ENCODE results near the gene SH3RF3.

SH3RF3 gene

DNA sequence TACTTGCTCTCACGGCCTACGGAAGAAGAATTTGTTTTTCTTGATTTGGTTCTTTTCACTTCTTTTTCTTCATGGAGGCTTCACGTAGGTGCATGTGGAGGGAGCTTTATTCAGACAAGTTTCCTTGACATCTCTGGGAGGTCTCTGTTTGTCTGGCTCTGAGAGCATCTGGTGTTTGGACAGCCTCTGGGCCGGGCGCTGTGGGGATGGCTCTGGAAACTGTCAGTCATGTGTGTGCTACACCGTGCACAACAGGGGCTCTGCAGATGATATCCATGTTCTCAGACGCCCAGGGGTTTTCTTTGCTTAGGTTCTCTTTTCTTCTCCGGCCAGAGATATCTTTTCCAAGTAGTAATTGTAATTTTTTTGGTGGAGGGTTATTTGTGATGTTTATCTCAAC lies 130.7 kb downstream of the SH3RF3 start:
- intact Hi-C loops (cut with DNase I) = no loop called here
- DNase-seq = peak in 2 of 42 donors; percentile 23 to 25

GRCh38 chr2:109260116-109260855 lies 131.3 kb downstream of the SH3RF3 start:
- intact Hi-C loops (cut with DNase I) = no loop called here
- DNase-seq = peak in 3 of 42 donors; percentile 7 to 27 (median 21)

- peak in 4 of 42 donors; percentile 11 to 55 (median 36) for DNase-seq
- intact Hi-C loops (cut with DNase I) = no loop called here
Observed at GRCh38 chr2:109260886-109261700, 132.1 kb downstream of the SH3RF3 start.

DNA sequence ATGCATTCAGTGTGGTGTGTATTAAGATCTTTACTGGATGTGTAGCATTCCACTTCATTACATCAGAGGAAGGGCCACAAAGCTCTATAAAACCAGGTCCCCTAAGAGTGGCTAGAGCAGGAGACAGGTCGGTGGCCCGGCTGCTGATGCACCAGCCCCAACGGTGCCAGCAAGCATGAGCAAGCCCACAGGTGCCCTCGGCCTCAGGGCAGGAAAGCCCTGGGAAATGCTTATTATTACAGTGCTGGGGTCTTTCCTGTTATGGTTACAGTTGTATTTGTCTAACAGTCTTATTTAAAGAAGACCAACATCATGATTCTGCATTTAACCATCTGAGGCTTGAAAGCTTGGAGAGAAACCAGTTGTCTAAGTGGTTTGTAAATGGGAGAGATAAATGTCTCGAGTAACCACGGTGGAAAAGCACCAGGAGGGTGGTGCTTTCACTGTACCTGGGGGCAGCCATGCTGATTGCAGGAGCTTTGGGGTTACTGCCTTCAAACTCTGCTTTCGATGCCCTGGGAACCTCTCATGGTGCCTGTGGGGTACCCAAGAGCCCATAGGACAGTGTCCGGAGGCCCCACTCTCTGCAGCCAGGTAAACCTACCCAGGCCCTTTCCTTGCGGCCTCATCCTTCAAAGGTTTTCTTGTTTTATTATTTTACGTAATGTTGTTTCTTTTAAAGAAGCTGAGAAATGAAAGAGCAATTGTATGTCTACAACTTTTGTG lies 133.1 kb downstream of the SH3RF3 start:
- intact Hi-C loops (cut with DNase I) = no loop called here

DNA sequence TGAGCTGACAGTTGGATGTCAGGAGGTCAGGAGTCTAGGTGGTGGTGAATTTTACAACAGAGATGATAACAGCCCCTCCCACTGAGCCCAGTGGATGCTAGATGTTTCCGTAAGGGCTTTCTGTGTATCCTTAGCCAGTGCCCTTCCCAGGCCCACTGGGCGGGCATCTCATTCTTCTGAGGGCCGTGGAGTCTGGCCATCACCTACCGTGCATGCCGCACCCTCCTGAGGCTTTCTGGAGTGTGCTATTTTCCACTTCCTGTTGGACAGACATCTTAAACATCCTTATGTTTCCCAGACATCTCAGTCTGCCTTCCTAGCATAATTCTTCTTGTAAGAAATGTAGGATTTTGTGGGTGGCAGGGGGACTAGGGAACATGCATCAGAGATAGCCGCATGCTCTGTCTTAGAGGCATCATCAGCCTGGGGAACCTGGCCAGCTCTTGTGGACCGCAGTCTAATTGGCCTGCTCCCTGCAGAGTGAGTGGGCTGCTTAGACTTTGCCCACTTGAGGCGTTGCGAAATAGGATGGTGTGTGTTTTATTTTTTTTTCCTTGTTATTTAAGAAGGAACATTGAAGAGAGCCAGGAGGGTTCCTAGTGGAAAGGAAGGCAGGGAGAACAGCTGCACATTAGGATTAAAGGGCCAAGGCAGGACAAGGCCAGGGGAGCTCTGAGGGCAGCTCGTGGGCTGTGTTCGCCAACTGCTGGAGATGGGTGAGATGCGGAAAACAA lies 135.8 kb downstream of the SH3RF3 start:
- DNase-seq = peak in 1 of 42 donors; percentile 24
- intact Hi-C loops (cut with DNase I) = no loop called here

More for the DNA sequence above, 133.1 kb downstream of the SH3RF3 start:
- peak in 4 of 42 donors; percentile 5 to 30 (median 7) for DNase-seq

DNA sequence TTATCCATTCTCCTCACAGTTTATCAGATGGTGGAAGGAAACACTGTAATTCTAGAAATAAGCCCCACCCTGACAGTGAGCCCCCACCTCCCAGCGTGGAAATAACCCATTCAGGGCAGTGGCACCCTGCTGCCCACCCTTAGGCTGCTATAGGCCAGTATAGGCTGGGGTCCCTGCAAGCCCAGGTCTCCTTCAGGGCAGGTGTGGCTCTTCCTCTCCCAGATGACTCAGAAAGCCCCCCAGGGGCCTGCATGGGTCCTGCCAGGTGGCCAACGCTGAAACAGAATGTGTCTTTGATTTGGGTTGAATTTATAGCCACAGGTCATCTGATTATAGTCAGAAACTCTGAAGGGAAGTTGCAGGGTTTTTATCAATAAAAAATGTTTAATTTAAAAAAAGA lies 136.4 kb downstream of the SH3RF3 start:
- peak in 1 of 42 donors; percentile 2 for DNase-seq
- intact Hi-C loops (cut with DNase I) = no loop called here

GRCh38 chr2:109265953-109266352 lies 136.9 kb downstream of the SH3RF3 start:
- intact Hi-C loops (cut with DNase I) = no loop called here
- peak in 1 of 42 donors; percentile 7 for DNase-seq

- no peak for DNase-seq
- intact Hi-C loops (cut with DNase I) = no loop called here
Observed at GRCh38 chr2:109266496-109266895, 137.5 kb downstream of the SH3RF3 start.

DNA sequence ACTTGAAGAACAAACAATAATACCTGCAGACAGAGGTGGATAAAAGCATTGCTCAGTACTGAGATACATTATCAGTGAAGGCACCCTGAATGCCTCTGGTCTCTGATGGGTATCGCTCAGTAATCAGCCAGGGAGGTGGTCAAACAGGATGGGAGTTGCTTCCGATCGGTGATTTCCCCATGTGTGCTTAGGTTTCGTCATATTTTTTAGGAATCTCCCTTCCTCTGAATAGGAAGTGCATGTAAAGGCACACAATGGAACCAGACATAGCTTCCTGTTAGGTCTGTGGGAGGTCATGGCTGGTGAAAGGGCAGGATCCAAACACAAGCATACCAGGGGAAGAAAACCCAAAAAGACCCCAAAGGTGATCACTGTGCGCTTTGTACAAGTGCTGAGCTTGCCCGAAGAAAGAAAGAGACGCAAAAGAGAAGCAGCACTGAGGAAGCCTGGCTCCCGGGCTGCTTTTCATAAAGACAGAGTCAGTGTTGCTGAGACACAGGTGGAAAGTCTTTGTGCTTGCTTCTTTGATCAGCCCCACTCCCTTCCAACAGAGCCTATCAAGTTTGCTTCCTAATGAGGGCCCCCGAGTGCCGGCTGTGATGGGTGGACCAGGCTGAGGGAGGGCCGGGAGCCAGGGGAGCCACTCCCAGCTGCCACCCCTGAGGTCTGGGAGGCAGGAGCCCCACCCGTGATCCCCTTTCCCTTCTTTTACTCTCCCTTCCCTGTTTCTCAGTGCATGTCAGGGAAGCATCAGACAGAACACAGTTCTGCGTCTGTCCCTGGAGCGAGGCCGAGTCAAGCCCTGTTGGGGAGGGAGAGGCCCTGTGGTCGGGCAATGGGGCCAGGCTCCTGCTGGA lies 138.2 kb downstream of the SH3RF3 start:
- intact Hi-C loops (cut with DNase I) = no loop called here
- DNase-seq = peak in 1 of 42 donors; percentile 22

- peak in 1 of 42 donors; percentile 1 for DNase-seq
- intact Hi-C loops (cut with DNase I) = no loop called here
Observed at GRCh38 chr2:109268916-109269315, 139.9 kb downstream of the SH3RF3 start.

DNA sequence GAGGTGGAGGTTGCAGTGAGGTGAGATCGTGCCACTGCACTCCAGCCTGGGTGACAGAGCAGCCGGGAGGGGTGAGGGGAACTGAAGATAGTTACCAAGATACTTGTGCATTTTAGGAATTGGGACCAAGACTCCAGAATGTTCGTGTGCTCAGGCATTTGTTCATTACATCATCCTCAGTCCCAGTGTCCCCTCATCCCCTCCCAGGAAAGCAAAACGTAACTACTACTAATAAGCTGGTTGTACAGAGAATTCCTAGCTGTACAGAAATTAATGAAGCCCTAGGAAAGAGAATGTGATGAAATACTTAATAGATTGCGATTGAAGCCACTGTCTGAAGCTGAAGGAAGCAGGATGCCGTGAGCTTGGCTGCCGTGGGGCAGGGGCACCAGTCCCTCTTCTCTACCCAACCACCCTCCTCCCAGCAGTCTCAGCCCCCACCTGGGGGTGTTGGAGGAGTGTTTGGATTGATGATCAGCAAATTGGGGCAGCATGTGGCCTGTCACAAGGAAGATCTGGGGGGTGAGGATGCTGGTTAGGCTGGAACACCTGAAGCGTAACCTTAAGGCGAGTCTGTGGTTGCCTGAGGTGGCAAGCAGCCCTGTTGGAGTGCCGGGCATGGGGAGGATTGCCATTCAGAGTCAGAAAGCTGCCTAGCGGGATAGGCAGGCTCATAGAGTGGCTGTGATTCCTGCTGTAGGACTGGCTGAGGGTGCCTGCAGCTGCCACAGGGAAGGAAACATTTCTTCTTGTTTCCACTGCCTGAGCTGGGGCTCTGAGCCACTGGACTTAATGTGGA lies 140.9 kb downstream of the SH3RF3 start:
- no peak for DNase-seq
- intact Hi-C loops (cut with DNase I) = no loop called here

DNA sequence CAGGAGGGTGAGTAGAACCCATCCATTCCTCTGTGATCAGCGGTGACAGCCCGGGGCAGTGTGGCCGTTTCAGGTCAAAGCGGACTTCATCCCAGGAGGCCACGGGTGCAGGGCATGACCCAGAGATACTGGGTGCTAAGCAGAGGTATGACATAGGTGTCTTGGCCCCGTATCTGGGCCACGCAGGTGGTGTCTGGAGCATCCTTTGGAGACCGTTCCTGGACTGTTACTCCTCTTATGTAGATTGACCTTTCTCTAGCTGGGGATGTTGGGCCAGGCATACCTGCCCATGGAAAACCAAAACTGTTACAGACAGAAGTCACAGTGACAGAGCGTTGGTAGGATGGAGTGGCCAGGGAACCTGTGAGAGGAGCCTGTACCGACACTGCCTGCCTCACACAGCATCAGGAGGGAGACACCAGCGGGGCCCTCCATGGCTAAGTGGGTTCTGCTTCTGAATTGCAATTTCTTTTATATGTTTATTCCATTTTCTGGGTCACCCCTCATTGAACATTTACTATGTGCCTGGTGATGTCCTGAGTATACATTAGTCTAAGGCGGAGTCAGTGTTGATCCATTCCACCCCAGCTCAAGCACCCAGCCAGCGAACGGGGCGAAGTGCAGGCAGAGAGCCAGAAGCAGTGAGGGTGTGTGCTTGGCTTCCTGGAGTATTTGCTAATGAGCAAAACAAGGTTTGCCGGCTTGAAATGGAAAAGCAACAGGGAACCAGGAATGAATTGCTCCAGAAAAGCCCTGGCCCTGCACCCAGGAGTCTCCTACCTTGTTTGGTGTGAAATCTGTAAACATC lies 141.7 kb downstream of the SH3RF3 start:
- DNase-seq = peak in 1 of 42 donors; percentile 24
- intact Hi-C loops (cut with DNase I) = no loop called here

GRCh38 chr2:109271920-109272319 lies 142.9 kb downstream of the SH3RF3 start:
- DNase-seq = no peak
- intact Hi-C loops (cut with DNase I) = no loop called here

DNA sequence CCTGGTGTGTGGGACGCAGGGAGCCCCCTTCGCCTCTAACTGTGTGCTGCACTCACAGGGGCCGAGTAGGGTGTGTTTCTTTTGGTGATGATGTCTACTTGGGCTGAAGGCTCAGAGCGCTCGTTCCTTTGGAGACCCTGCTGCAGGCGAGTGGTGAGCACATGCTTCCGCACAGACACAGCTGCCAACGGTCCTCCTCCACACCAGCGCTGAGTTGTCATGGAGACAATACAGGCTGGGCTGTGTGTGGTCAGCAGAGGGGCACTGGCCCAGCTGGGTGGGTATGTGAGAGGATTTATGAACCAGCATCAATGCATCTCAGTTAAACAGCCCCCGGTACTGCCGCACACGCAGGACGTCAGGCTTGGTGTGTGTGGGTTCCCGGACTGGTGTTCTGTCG lies 143.5 kb downstream of the SH3RF3 start:
- DNase-seq = no peak
- intact Hi-C loops (cut with DNase I) = no loop called here

- intact Hi-C loops (cut with DNase I) = no loop called here
- DNase-seq = no peak
Observed at GRCh38 chr2:109275120-109276012, 146.4 kb downstream of the SH3RF3 start.

Measured in head of caudate nucleus (tissue), 42 donors.